ENCODE results near the gene PMEPA1.

The PMEPA1 gene

DNA sequence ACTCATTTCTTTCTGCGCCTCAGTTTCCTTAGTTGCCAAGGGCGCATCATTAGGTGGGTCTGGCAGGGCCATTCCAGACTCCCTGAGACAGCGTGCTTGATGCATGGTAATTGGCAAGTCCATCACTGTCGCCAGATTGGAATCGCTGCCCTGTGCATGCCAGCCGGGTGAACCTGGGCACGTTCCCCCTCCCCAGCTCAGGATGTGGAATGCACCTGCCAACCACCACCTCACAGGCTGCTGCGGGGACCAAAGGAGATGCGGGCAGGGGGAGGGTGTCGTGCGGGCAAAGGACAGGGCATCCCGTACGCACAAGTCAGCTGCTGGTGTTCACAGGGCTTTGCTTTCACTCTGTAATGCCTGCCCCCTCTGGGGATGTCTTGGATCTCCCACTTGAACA lies 36.4 kb upstream of the PMEPA1 start:
- peaks cover 49% of the 10 kb centered on the region for H3K27me3 Mint-ChIP-seq (ENCODE audit: low read depth)
- no peaks in the 10 kb centered on the region for H3K36me3 Mint-ChIP-seq (ENCODE audit: low read depth)
- H3K4me1 Mint-ChIP-seq (ENCODE audit: low read depth) = peaks cover 6% of the 10 kb centered on the region

DNA sequence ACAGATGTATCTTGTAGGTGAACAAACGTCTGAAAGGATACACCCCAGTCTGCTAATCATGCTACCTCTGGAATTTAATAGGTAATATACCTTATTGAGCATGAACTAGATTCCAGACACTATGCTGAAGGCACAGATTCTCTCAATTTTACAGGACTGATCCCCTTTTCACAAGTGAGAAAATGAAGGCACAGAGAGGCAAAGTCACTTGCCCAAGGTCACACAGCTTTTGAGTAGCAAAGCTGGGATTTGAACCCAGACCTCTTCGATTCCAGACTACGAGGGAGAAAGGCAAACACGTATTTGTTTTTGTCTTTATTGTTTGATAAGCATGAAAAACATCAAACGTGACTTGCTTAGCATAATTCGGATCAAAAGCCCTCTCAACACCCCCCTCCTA lies 34.4 kb upstream of the PMEPA1 start:
- Mint-ChIP-seq H3K4me1 (ENCODE audit: low read depth) (peaks cover 4% of the 10 kb centered on the region), H3K27ac (no peak overlapping the region), H3K9me3 (no peaks in the 10 kb centered on the region), H3K4me3 (no peak overlapping the region), H3K27me3 (ENCODE audit: low read depth) (peaks cover 37% of the 10 kb centered on the region), H3K36me3 (ENCODE audit: low read depth) (no peaks in the 10 kb centered on the region)

More for the DNA sequence above, 36.4 kb upstream of the PMEPA1 start:
- H3K27ac Mint-ChIP-seq = no peak overlapping the region
- H3K9me3 Mint-ChIP-seq = no peaks in the 10 kb centered on the region
- no peak overlapping the region for H3K4me3 Mint-ChIP-seq

DNA sequence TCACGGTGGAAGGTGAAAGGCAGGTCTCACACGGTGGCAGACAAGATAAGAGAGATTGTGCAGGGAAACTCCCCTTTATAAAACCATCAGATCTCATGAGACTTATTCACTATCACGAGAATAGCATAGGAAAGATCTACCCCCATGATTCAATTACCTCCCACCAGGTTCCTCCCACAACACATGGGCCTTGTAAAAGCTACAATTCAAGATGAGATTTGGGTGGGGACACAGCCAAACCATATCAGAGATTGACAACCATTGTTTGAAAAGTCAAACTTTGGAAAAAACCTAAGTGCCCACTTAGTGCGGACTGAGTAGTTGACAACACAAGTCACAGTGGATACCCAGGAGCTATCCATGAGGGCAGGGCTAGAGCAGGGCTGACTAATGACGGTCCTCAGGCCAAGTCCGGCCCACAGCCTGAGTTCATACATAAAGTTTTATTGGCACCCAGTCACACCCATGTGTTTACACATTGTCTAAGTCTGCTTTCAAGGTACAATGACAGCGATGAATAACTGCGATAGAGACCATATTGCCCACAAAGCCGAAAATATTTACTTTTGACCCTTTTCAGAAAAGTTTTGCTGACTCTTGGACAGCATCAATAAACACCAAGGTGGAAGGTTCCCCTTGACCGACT lies 33.8 kb upstream of the PMEPA1 start:
- no peaks in the 10 kb centered on the region for H3K9me3 Mint-ChIP-seq
- H3K4me1 Mint-ChIP-seq (ENCODE audit: low read depth) = peaks cover 2% of the 10 kb centered on the region
- H3K27me3 Mint-ChIP-seq (ENCODE audit: low read depth) = peaks cover 30% of the 10 kb centered on the region
- no peak overlapping the region for H3K4me3 Mint-ChIP-seq
- H3K36me3 Mint-ChIP-seq (ENCODE audit: low read depth) = no peaks in the 10 kb centered on the region
- H3K27ac Mint-ChIP-seq = no peak overlapping the region

DNA sequence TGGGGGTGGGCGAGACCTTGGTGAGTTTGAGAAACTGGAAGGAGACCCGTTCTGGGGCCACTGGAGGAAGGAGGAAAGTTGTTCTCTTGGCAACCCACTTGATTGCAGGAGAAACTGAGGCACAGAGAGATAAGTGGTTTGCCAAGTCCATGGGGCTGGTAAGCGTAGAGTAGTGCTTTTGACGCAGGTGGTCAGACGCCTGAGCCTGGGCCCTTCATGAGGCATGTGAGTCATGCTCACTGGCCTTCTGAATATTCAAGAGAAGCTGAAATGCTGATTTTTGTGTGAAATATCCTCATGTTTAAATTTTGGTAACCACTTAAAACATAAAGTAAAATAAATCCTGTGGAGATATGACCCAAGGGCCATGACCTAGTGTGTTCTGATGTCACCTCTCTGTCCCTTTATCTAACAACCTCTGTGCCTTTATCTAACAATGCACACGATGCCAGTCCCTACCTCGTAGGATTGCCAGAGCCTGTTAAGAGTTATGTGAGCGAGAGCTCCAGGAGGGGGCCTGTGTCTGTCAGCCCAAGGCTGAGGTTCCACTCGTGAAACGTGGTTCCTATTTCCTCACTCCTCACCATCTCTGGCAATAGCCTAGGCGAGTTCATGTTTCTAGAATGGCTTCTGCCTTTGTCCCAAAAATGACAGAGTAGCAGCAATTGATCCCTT lies 32.8 kb upstream of the PMEPA1 start:
- peaks cover 22% of the 10 kb centered on the region for H3K27me3 Mint-ChIP-seq (ENCODE audit: low read depth)
- no peaks in the 10 kb centered on the region for H3K36me3 Mint-ChIP-seq (ENCODE audit: low read depth)
- H3K27ac Mint-ChIP-seq = no peak overlapping the region
- no peaks in the 10 kb centered on the region for H3K9me3 Mint-ChIP-seq
- no peak overlapping the region for H3K4me3 Mint-ChIP-seq
- no peaks in the 10 kb centered on the region for H3K4me1 Mint-ChIP-seq (ENCODE audit: low read depth)

DNA sequence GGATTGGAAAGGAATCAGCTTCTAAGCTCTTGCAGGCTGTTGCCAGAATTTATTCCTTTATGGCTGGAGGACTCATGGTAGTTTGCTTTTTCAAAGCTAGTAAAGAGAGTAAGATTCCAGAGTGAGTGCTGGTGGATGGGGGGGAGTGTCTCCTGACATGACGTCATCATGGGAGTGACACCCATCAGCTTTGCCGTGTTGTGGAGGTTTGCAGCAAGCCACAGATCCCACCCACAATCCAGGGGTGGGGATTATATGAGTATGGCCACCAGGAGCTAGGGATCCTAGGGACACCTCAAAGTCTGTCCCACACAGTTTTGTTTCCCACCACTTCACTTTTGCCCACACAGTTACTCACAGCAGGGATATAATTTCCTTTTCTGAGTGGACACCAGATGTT lies 28.7 kb upstream of the PMEPA1 start:
- Mint-ChIP-seq H3K27ac (no peak overlapping the region), H3K9me3 (no peaks in the 10 kb centered on the region), H3K36me3 (ENCODE audit: low read depth) (no peaks in the 10 kb centered on the region), H3K4me3 (no peak overlapping the region), H3K27me3 (ENCODE audit: low read depth) (peaks cover 19% of the 10 kb centered on the region), H3K4me1 (ENCODE audit: low read depth) (no peaks in the 10 kb centered on the region)

DNA sequence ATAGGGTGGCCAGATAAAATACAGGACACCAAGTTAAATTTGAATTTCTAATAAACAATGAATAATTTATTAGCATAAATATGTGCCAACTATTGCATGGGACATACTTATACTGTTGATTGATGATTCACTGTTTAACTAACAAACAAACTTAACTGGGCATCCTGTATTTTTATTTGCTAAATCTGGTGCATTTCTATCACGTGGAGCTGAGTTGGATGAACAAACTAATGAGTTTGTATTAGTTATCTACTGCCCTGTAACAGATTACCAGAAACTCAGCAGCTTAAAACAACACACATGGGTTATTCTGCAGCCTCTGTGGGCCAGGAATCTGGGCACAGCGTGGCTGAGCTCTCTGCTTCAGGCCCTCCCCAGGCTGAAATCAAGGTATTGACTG lies 28.2 kb upstream of the PMEPA1 start:
- H3K4me3 Mint-ChIP-seq = no peak overlapping the region
- peaks cover 16% of the 10 kb centered on the region for H3K27me3 Mint-ChIP-seq (ENCODE audit: low read depth)
- H3K36me3 Mint-ChIP-seq (ENCODE audit: low read depth) = no peaks in the 10 kb centered on the region
- H3K27ac Mint-ChIP-seq = no peak overlapping the region
- H3K4me1 Mint-ChIP-seq (ENCODE audit: low read depth) = no peaks in the 10 kb centered on the region
- no peaks in the 10 kb centered on the region for H3K9me3 Mint-ChIP-seq

DNA sequence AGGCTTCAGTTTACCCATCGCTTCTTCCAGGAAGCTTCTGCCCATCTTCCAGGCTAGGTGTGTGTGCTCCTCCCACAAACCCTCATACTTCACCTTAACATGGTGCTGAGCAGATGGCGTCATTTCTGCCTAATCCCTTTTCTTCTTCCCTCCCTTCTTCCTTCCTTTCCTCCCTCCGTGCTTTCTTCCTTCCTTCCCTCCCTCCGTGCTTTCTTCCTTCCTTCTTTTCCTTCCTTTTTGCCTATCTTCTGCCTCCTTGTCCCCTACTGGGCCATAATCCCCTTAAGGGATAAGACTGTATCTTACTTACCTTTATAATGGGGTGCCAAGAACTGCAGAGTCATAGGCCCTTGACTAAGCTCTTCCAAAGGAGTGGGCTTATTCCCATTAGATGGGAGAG lies 27.5 kb upstream of the PMEPA1 start:
- Mint-ChIP-seq H3K9me3 (no peaks in the 10 kb centered on the region), H3K4me3 (no peak overlapping the region), H3K36me3 (ENCODE audit: low read depth) (no peaks in the 10 kb centered on the region), H3K4me1 (ENCODE audit: low read depth) (no peaks in the 10 kb centered on the region), H3K27me3 (ENCODE audit: low read depth) (peaks cover 12% of the 10 kb centered on the region), H3K27ac (no peak overlapping the region)

DNA sequence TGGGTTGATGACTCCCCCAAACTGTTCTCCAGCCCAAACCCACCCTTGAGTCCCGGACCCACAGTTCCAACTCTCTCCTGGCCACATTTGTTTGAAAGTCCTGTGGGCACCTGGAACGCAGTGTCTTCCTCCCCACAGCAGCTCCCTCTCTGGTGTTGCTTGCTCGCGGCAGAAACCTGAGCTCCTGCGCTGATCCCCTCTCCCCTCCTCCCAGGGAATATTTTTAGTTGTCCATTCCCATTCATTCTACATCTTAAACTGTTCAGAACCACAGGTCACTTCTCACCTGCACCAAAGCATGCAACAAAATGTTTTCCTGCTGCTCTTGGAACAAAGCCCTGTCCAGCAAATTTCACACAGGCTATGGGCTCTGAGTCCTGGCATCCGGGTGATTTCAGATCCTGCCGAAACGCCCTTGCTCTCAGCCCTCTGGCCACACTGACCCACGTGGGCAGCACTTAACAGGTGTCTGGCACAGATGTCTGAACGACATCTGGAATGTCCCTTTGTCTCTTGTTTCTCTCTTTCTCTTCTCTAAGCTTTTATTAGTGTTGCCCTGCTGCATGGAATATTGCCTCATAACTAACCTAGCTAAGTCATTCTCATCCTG lies 27.0 kb upstream of the PMEPA1 start:
- Mint-ChIP-seq H3K9me3 (no peaks in the 10 kb centered on the region), H3K4me3 (no peak overlapping the region)

DNA sequence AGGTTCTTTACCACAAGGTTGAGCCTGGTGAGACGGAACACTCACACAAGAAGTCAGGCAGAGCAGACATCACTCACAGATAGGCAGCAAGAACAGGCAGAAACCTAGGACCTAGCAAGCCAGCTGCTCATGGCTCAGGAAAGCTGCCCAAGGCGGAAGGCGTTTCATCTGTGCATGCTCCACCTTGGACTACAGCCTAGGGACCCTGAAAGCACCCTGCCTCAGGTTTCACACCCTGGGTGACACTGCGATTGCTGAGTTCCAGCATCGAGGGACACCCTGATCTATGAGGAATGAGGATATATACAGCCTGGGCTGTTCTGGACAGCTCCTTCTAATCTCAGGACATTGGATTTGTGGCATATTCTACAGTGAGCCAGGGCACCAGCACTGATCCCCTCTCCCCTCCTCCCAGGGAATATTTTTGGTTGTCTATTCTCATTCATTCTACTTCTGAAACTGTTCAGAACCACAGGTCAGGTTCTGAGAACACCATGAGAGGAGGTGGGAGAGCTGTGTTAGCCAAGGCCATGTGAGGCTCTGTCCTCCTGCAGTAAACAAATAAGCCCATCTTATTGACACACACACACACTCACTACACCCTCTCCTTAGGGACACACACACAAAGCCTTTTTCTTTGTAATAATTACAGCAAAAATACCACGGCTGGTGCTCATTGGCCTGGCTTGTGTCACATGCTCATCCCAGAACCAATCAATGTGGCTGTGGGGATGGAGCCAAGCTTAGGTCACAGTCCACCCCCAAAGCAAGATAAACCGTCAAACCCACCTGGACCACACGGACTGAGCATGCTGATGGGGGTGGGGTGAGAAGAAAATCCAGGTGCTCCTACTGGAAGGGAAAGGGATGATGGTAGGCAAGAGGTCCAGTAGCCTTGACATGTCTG lies 26.3 kb upstream of the PMEPA1 start:
- no peak overlapping the region for H3K4me3 Mint-ChIP-seq
- peaks cover 9% of the 10 kb centered on the region for H3K27me3 Mint-ChIP-seq (ENCODE audit: low read depth)
- H3K36me3 Mint-ChIP-seq (ENCODE audit: low read depth) = no peaks in the 10 kb centered on the region
- H3K9me3 Mint-ChIP-seq = no peaks in the 10 kb centered on the region
- no peaks in the 10 kb centered on the region for H3K4me1 Mint-ChIP-seq (ENCODE audit: low read depth)
- no peak overlapping the region for H3K27ac Mint-ChIP-seq

More for the DNA sequence above, 27.0 kb upstream of the PMEPA1 start:
- H3K36me3 Mint-ChIP-seq (ENCODE audit: low read depth) = no peaks in the 10 kb centered on the region
- H3K27ac Mint-ChIP-seq = no peak overlapping the region
- H3K27me3 Mint-ChIP-seq (ENCODE audit: low read depth) = peaks cover 9% of the 10 kb centered on the region
- no peaks in the 10 kb centered on the region for H3K4me1 Mint-ChIP-seq (ENCODE audit: low read depth)

DNA sequence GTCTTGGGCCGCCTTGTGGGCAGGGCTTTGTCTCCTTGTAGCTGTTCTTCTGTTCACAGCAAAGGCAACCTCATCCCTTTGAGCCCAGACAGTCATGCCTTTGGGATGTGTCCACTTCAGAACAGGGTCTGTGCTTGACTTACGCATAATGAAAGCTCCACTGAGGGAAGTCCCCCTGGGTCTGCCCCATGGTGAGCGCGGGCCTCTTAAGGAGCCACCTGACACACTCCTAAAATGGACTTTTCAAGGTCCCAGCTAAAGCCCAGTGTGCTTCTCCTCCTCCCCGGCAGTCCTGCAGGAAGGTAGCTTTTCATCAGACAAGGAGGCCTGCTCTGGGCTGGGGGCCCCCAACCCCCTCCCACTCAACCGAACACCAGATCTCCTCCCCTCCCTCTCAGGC lies 24.9 kb upstream of the PMEPA1 start:
- peaks cover 4% of the 10 kb centered on the region for H3K27me3 Mint-ChIP-seq (ENCODE audit: low read depth)

DNA sequence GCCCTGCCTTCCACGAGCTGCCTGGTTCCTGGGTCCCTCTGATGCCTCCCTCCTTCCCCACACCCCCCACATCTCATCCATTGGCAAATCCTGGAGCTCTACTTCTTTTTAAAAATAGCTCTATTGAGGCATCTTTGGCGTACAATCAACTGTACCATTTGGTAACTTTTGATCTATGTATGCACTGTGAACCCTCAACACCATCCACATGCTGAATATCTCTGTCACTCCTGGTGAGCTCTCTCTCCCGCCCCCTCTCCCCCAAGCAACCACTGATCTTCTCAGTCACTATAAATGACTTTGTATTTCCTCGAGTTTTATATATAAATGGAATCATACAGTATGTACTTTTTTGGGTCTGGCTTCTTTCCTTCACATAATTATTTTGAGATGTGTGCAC lies 22.4 kb upstream of the PMEPA1 start:
- no peaks in the 10 kb centered on the region for H3K4me1 Mint-ChIP-seq (ENCODE audit: low read depth)
- no peaks in the 10 kb centered on the region for H3K9me3 Mint-ChIP-seq
- H3K4me3 Mint-ChIP-seq = no peak overlapping the region
- H3K27ac Mint-ChIP-seq = no peak overlapping the region
- H3K27me3 Mint-ChIP-seq (ENCODE audit: low read depth) = peaks cover 2% of the 10 kb centered on the region
- H3K36me3 Mint-ChIP-seq (ENCODE audit: low read depth) = no peaks in the 10 kb centered on the region

More for the DNA sequence above, 24.9 kb upstream of the PMEPA1 start:
- no peak overlapping the region for H3K27ac Mint-ChIP-seq
- no peaks in the 10 kb centered on the region for H3K9me3 Mint-ChIP-seq
- H3K4me3 Mint-ChIP-seq = no peak overlapping the region
- no peaks in the 10 kb centered on the region for H3K4me1 Mint-ChIP-seq (ENCODE audit: low read depth)
- no peaks in the 10 kb centered on the region for H3K36me3 Mint-ChIP-seq (ENCODE audit: low read depth)

DNA sequence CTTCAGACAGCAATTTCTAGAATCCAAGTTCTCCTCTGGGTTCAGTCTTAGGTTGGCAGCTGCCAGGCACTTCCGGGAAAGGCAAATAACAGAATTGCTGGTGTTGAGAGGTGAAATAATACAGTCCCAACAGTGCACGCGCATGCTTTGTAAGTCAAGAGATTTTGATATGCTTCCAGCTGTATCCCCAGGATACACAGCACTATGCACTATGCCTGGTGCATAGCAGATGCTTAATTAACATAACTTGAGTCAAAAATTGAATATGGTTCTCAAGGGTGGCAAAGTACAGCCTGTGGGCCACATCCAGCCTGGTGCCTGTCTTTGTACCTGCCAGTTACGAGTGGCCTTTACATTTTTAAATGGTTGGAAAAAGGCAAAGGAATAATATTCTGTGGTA lies 18.9 kb upstream of the PMEPA1 start:
- no peaks in the 10 kb centered on the region for H3K27me3 Mint-ChIP-seq (ENCODE audit: low read depth)
- H3K27ac Mint-ChIP-seq = no peak overlapping the region
- no peak overlapping the region for H3K4me3 Mint-ChIP-seq
- no peaks in the 10 kb centered on the region for H3K9me3 Mint-ChIP-seq
- H3K4me1 Mint-ChIP-seq (ENCODE audit: low read depth) = no peaks in the 10 kb centered on the region
- no peaks in the 10 kb centered on the region for H3K36me3 Mint-ChIP-seq (ENCODE audit: low read depth)

DNA sequence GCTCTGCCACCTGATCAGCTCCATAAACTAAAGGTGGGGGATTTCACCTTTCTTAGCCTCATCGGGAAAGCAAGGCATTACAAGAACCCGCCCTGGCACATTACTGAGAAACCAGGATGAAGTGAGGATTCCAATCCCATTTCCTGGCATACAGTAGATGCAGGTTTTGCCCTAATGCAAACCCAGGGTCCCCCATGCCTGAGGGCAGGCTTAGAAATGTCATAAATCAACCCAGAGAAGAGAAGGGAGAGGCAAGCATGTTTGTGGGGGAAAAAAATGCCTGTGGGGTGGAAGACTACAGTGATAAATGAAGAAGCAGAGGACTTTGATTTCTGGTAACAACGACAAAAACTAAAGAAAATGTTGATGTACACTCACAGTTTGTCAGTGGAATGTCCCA lies 18.0 kb upstream of the PMEPA1 start:
- H3K4me3 Mint-ChIP-seq = no peak overlapping the region
- H3K27ac Mint-ChIP-seq = no peak overlapping the region
- H3K9me3 Mint-ChIP-seq = no peaks in the 10 kb centered on the region
- H3K27me3 Mint-ChIP-seq (ENCODE audit: low read depth) = peaks cover 3% of the 10 kb centered on the region
- H3K4me1 Mint-ChIP-seq (ENCODE audit: low read depth) = no peaks in the 10 kb centered on the region
- no peaks in the 10 kb centered on the region for H3K36me3 Mint-ChIP-seq (ENCODE audit: low read depth)

DNA sequence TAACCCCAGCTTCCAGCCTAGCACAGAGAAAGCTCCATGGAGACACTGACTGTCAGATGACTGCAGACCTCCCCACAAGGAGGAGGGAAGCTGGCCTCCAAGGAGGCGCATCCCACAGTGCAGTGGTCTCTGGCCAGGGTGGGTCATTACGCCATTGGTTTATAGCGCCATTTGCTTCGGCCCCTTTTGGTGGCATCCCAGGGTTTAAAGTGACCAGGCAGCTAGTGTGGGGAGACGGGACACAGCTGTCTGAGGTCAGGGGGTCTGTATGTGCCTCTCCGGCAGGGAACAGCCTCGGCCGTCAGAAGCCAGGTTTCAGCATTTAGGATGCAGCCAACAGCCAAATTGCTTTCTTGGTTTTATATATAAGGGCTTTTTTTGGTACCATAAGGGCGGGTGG lies 15.8 kb upstream of the PMEPA1 start:
- Mint-ChIP-seq H3K36me3 (ENCODE audit: low read depth) (no peaks in the 10 kb centered on the region), H3K9me3 (no peaks in the 10 kb centered on the region), H3K4me1 (ENCODE audit: low read depth) (no peaks in the 10 kb centered on the region), H3K4me3 (no peak overlapping the region), H3K27me3 (ENCODE audit: low read depth) (peaks cover 3% of the 10 kb centered on the region), H3K27ac (no peak overlapping the region)
